HG02943 (cell line): ENCODE results near the gene PPP1CB.

Source experiments
- ATAC-seq: cut with Tn5 transposase; IDR thresholded peaks from one replicate; pipeline ENCODE4 v1.9.1; 2021; ENCODE audit warnings: mild to moderate bottlenecking, low read depth, moderate library complexity; ENCODE audit not compliant: unreplicated experiment

Gene PPP1CB

DNA sequence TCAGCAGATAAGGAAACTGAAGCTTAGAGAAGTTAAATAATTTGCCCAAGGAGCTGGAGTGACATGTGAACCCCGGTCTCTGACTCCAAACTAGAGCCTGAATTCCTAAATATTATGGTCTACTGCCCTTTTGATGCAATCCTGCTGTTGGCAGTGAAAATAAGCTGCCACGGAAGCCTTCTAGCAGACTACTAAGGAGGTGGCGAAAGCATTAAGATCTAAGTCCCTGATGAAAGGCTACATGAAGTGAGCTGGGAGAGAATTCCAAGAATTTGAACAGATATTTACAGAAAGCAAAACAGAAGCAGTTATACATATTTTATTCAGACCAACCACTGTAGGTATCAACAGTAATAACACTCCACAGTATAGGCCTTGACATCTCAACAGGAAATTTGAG is 90.4 kb downstream of the PPP1CB start:
- ATAC-seq = no peak
